IPS-18c (cell line): ENCODE measurements around the gene ACOX3.
"Not testable (repeated sequence)": the region's sequence is repeated elsewhere in the genome, so short reads cannot be mapped to it uniquely, and the experiment has no call there.

ENCODE experiments used
- H3K4me3 ChIP-seq: 2 replicates; pipeline ENCODE4 v1.7.0; 2013; ENCODE audit warnings: low read depth, mild to moderate bottlenecking, low read length, moderate library complexity; ENCODE audit not compliant: insufficient read depth
- H3K9me3 ChIP-seq: one replicate; pipeline ENCODE4 v1.6.1; 2013; ENCODE audit warnings: mild to moderate bottlenecking, low read length, moderate library complexity; ENCODE audit not compliant: control insufficient read depth, insufficient read depth

ACOX3 gene

DNA sequence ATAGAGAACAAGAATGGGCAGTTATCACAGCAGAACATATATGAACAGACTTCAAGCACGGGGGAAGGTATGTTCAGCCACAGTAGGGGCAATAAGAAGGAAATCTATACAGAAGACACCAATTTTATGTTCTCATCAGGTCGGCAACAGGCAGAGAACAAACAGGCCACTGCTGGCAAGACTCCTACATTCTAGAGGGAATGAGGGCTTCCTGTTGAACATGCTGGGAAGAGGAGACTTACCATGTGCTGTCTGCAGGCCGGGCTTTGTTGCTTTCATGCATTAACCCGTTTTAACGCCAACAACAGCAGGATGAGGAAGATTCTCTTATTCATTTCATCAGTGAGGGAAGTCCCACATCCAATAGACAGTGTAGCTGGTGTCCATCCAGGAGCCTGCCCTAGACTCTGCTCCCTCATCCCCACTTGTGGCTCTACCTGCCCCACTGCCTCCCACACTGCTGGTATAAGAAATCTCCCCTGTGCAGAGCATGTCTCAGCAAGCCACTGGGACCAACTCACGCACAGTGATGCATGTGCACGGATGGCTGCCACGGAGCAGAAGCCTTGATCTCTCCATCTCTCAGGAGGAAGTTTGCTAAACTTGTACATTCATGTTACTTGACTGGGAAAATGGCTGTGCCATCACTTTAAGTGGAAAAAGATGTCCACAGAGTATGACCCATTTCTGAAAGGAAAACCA lies 84.5 kb downstream of the ACOX3 start:
- H3K9me3 ChIP-seq: peaks cover 2% of the 10 kb centered on the region

DNA sequence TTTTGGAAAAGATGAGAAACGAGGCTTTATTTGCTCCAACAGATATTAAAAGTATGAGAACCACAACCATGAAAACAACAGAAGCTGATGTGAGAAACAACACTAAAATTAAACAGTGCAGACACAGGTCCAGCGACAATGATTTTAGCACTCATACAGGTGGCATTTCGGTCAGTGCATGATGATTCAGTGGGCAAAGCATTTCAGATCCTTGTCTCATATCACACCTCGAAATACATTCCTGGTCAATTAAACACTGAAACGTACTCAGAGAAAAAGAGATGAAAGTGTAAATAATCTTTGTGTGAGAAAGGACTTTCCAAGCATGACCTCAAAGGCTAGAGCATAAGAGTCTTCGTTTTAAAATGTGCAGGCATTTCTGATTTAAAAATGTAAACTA lies 85.2 kb downstream of the ACOX3 start:
- H3K4me3 ChIP-seq: no peak overlapping the region
- peaks cover 2% of the 10 kb centered on the region for H3K9me3 ChIP-seq

More for the DNA sequence above, 84.5 kb downstream of the ACOX3 start:
- peak overlapping the region; percentile 20; the same call in 1 of the 2 replicates for H3K4me3 ChIP-seq

DNA sequence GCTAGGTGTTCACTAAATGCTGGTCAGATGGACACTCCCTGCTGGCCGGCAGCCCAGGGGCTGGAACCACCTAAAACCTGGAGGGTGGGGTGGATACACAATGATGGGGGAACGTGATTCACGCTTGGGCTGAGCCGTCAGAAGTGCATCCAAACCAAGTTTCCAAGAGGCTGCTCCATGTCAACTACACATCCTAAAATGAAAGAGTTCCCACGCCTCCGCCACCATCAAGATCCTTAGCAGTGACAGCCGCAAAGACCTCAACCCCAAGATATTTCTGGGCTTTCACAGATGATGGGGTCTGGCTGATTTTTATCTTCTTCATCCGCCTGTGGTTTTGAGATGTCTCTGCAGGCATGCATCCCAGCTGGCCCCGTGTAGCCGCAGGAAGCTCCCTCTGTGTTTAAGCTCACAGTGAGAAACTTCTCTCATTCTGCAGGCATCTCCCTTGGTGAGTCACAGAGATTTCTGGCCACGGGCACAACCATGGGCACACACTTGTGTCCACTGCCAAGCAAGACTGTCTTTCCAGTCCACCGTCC lies 86.5 kb downstream of the ACOX3 start:
- Histone ChIP-seq H3K4me3 (no peak overlapping the region), H3K9me3 (peaks cover 2% of the 10 kb centered on the region)

DNA sequence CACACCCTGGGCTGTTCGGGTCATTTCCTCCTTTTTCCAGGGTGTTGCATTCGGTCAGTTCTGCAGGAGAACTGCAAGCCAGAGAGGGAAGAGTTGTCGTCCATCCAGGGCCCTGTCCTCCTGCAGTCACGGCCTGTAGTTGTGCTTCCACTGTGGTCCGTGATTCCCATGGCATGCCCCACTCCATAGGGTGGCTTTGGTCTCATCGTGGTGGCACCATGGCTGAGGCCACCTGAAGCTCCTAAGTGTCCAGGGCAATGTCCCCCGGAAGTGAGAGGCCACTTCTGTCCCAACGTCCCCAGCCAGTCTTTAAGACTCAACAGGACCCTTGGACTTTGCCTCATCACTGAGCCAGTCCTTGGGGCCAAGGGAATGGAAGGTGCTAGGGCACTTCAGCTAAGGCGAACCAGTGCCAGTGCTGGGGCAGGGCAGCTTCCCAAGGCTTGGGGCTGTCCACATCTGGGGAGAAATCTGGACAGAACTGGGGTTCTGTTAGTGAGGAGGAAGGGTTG lies 87.3 kb downstream of the ACOX3 start:
- no peak overlapping the region for H3K4me3 ChIP-seq
- H3K9me3 ChIP-seq: no peaks in the 10 kb centered on the region

DNA sequence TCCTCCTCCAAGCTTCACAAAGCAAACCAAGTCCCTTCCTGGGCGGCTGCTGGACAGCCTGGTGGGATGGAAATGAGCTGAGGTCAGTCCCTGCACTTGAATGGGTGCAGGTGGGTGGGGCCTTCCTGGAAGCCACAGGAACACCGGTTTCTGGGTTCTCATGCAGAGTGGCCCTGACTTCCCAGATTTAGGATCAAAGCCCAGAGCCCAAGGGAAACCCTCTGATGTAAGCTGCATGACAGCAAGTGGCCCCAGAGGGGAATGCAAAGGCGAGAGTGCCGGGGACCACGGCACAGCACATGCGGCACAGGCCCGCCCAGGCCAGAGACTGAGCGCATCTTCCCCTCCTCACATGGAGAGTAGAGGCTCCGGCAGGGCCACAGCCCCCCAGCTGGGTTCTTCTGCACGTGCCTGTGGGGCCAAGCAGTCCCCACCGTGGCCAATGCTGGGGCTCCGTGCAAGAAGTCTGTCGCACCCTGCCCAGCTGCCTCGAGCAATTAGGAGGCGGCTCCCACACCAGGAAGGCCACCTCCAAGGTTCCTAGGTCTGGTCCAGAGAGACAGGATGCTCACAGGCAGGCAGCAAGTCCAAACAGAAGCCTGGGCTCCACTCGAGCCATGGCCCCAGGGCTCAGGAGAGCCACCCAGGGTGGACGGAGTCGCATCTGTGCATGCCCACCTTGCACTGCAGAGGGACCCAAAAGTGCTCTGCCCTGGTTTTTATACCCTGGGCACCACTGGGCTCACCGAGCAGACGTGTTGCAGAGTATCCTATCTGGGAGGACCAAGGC lies 88.0 kb downstream of the ACOX3 start:
- Histone ChIP-seq H3K4me3 (no peak overlapping the region), H3K9me3 (no peaks in the 10 kb centered on the region)

DNA sequence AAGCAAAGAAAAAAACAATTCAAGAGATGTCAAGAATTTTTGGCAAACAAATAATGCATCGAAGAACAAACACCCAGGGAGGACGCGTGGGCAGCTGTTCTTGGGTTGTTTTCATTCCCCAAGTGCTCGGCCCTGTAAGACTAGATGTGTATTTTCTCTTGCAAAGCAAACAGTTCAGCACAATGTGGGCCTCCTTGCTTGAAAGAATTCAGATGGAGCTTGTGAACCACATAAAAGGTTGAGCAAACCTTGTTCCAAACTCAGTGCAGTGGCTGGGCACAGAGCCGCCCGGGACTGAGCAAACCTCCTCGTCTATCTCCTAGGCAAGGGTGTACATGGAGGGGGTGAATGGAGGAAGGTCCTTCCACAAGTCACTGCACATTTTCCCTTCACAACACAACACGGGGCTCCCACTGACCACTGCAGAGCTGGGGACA lies 88.6 kb downstream of the ACOX3 start:
- H3K4me3 ChIP-seq: no peak overlapping the region

DNA sequence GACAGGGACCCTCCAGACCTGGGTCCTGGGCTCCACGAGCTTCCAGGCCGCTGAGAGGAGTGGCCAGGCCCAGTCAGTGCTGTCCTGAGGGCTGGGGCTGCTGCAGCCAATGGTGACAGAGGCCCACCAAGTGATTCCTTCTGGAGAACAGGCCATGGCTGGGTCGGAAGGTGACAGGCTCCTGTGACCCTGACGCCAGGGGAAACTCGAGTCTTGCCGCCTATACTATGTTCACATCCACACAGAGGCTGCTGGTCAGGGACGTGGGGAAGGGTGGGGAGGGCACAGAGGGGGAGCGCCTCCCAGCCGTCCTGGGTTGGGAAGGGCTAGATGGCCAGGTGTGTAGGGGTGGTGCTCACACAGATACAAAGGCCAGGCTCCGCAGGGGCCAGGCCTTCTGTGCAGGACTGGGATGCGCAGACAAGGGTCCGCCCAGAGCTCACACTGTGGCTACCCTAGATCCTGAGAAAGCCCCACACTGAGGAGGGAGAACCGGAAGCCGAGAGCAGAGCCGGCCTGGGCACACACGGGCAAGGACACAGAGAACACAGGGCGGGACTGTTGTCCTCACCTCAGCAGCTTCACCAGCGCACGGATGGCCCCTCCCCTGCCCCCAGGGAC lies 89.6 kb downstream of the ACOX3 start:
- Histone ChIP-seq H3K4me3 (no peak overlapping the region), H3K9me3 (no peaks in the 10 kb centered on the region)

More for the DNA sequence above, 88.6 kb downstream of the ACOX3 start:
- H3K9me3 ChIP-seq: no peaks in the 10 kb centered on the region

DNA sequence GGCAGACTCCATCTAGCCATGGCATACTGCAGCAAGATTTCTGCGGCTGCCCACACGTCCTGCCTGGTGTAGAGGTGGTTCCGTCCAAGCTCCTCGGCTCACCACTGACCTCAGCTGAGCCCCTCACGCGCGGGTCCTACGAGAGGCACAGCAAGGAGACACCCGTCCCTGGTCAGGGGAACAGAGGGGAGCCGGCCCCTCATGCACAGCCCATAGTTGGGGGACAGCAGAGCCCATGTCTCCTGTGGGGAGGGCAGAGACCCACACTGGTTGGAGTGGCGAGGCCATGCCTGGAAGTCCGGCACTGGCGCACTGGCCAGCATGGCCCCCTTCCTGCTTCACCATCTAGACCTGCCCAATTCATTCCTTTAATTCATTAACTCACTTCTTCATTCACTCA lies 90.2 kb downstream of the ACOX3 start:
- Histone ChIP-seq H3K4me3 (no peak overlapping the region), H3K9me3 (no peaks in the 10 kb centered on the region)

DNA sequence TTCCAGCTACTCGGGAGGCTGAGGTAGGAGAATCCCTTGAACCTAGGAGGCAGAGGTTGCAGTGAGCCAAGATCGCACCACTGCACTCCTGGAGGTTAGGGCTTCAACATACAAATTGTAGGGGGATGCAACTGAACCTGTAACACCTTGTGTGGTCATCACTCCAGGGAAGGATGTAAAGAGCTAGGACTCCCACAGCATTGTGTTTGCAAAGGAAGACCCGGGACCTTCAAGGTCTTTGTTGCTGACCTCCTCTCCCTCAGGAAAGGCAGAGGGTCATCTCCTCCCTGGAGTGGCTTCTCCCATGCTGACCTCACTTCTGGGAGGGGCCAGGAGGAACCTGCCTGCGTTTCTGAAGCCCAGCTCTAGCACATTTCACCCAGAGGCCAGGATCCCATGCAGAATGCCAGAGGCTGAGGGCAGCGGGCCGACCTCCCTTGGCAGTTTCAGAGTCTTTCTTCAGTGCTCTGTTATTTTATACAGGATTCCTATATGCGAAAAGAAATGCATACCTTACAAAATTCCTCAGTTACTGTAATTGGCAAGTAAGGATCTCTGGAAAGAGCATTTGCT lies 90.8 kb downstream of the ACOX3 start:
- H3K4me3 ChIP-seq: no peak overlapping the region
- H3K9me3 ChIP-seq: no peaks in the 10 kb centered on the region

DNA sequence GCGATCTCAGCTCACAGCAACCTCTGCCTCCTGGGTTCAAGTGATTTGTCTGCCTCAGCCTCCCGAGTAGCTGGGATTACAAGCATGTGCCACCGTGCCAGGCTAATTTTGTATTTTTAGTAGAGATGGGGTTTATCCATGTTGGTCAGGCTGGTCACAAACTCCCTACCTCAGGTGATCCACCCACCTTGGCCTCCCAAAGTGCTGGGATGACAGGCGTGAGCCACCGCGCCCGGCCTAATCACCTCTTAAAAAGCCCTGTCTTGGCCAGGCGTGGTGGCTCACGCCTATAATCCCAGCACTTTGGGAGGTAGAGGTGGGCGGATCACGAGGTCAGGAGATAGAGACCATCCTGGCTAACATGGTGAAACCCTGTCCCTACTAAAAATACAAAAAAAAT lies 91.3 kb downstream of the ACOX3 start:
- H3K9me3 ChIP-seq, H3K4me3 ChIP-seq: not testable (repeated sequence)

DNA sequence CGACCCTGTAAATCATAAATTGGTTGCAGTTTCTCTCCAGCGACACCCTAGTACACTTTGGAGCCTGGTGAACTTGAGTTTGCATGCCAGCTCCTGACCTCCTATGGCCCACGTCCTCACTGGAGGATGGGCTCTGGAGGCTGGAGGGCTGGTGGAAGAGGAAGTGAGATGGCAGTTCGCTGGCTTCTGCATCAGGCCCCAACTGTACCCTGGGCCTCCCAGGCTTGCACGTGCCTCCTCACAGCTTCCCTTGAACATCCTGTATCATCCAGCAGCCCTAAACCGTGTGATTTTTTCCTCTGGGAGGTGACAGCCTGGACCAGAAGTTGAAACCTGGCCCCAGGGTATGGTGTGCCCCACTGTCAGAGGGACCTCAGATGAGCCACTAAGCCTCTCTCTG lies 92.5 kb downstream of the ACOX3 start:
- Histone ChIP-seq H3K4me3 (no peak overlapping the region), H3K9me3 (no peaks in the 10 kb centered on the region)

DNA sequence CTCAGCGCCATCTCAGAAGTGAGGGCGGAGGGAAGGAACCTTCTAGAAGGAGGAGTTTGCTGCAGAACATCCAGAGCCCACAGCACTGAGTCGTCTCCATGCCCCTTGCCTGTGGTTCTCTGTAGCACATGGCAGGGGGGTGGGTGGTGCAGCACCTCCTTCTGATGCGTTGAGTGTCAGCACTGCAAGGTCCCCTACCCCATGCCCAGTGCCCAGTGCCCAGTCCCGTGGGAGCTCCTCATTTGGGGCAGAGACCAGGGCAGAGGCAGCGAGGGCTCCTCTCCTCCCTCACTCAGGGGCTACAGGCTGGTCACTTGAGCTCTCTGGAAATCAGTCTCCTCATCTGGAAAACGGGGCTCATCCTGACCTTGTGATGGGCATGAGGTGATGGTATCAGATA lies 92.9 kb downstream of the ACOX3 start:
- Histone ChIP-seq H3K4me3 (no peak overlapping the region), H3K9me3 (no peaks in the 10 kb centered on the region)

DNA sequence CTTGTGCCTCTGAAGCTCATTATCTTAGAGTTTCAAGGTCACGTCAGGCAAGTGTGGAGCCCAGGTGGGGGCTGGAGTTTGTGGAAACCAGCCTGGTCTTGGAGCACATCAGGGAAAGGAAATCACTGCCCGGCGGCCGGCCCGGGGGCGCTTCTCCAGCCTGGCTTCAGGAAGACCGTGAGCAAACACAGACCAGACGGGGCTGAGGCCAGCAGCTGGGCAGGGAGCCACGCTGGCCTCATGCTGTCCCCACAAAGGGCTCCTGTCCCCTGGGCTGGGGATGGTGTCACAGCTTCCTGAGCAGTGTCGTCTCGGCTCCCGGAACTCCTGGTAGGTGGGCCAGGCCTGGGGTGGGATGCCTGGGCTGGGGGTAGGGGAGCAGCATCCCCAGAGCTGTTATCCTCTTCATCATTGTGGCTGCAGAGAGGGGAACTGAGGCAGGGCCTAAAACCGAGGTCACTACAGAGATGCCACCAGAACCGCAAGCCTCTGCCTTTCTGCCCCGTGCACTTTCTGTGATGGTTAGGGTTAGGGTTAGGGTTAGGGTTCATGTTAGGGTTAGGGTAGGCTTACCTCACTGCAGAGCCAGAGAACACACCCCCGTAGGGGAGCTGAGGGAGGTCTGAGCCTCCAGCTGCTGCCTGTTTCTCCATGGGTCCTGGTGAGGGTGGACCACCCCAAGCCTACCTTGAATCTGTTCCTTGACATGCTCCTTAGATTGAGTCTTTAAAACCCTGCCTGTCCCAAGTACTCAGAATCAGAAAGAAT lies 93.5 kb downstream of the ACOX3 start:
- no peak overlapping the region for H3K4me3 ChIP-seq
- H3K9me3 ChIP-seq: peaks cover 1% of the 10 kb centered on the region

DNA sequence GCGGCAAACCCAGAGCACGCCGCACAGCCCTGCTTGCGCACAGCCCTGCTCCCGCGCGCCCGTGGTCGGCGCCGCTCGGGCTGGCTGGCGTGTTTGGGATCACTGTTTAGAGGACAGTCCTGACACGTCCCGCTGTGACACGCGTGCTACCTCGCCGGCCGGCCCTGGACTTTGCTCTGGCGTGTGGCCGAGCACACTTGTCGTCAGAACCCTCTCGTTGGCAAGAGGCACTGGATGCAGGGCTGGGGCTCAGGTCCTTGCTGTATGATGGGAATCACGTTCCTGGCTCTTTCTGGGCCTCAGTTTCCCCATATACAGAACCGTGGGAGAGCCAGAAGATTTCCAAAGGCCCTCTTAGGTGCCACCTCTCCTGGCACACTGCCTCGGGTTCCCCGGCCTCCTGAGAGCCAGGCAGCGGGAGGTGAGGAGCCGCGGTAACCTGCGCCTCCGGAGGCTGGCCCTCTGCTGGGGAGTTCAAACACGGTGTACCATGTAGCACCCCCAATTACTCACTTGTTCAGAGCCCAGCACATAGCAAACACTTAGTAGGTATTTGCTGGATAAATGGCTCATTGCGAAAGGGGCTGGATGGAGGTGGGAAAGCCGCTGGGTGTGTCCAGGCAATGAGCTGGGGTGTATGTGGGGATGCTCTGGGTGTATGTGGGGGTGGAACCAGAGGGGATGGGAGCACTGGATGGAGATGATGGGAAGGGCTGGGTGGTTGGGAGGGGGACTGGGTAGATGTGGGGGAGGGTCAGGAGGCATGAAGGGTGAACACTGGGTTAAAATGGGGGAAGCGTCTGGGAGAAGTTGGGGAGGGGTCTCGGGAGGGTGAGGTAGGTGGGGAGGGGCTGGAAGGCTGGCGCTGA lies 94.3 kb downstream of the ACOX3 start:
- H3K9me3 ChIP-seq: peaks cover 4% of the 10 kb centered on the region
- H3K4me3 ChIP-seq: no peak overlapping the region

DNA sequence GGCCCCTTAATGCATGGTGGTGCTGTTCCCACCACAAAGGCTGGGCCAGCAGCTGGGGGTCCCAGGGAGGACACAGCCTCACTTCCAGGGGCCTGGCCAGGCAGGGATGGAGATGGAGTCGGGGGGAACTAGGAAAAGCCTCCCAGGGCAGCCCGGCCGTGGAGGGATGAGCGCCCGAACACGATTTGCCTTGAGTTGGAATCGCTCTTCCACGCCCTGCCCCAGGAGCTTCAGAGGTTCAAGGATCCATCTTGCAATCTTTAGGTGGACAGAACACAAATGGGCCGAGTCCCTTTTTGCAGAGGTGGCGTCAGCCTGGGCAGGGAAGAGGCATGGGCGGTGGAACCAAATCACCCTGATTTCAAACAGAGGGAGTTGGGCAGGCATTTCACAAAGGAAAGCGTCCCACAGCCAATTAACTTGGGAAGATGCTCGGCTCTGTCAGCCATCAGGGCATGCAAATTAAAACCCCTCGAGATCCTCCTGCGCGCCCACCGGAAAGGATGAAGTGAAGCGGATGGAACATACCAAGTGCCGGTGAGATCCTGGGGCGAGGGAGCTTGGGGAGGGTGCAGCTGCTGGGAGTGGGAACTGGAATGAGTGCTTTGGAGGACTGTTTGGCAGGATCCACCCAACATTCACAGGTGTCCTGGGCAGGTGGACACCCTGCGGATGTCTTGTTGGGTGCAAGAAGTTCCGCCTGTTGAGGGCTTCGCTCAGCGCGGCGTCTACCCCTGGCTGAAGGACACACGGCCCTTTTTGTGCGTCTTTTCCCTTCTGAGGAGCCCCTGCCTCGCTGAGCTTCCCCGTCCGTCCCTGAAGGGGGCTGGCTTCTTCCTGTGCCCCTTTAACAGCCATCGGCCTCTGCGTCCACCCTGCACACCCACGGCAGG lies 95.2 kb downstream of the ACOX3 start:
- no peak overlapping the region for H3K4me3 ChIP-seq
- peaks cover 4% of the 10 kb centered on the region for H3K9me3 ChIP-seq
